ENCODE results near the gene GSTCD.

GSTCD gene

GRCh38 chr4:105751718-105752299 is 43.2 kb downstream of the GSTCD start:
- Histone ChIP-seq H3K9ac (no peak overlapping the region), H3K27me3 (ENCODE audit: insufficient read depth, low read depth) (no peaks in the 10 kb centered on the region), H2AFZ (ENCODE audit: low read depth) (no peak overlapping the region), H3K4me2 (no peak overlapping the region), H3K79me2 (ENCODE audit: insufficient read depth, low read depth) (no peaks in the 10 kb centered on the region), H3K4me1 (ENCODE audit: low read depth, poor library complexity, severe bottlenecking) (peaks cover 10% of the 10 kb centered on the region), H3K4me3 (IDR thresholded peaks at IDR 0.05; ENCODE audit: insufficient read depth, low read depth, low read length) (no peak overlapping the region), H4K20me1 (ENCODE audit: insufficient read depth) (no peaks in the 10 kb centered on the region), H3K36me3 (ENCODE audit: insufficient read depth) (no peaks in the 10 kb centered on the region), H3K27ac (no peak overlapping the region)
- no peak for TF ChIP-seq CTCF (conservative IDR thresholded peaks at IDR 0.05; ENCODE audit: low read depth, low read length)

- Histone ChIP-seq H3K4me2 (no peak overlapping the region), H3K4me1 (ENCODE audit: low read depth, poor library complexity, severe bottlenecking) (peaks cover 10% of the 10 kb centered on the region), H3K4me3 (IDR thresholded peaks at IDR 0.05; ENCODE audit: insufficient read depth, low read depth, low read length) (no peak overlapping the region), H3K27me3 (ENCODE audit: insufficient read depth, low read depth) (no peaks in the 10 kb centered on the region), H4K20me1 (ENCODE audit: insufficient read depth) (no peaks in the 10 kb centered on the region), H2AFZ (ENCODE audit: low read depth) (no peak overlapping the region), H3K27ac (no peak overlapping the region), H3K79me2 (ENCODE audit: insufficient read depth, low read depth) (no peaks in the 10 kb centered on the region), H3K9ac (no peak overlapping the region), H3K36me3 (ENCODE audit: insufficient read depth) (no peaks in the 10 kb centered on the region)
- no peak for TF ChIP-seq CTCF (conservative IDR thresholded peaks at IDR 0.05; ENCODE audit: low read depth, low read length)
These were observed 44.8 kb downstream of the GSTCD start for GRCh38 chr4:105753361-105753760.

DNA sequence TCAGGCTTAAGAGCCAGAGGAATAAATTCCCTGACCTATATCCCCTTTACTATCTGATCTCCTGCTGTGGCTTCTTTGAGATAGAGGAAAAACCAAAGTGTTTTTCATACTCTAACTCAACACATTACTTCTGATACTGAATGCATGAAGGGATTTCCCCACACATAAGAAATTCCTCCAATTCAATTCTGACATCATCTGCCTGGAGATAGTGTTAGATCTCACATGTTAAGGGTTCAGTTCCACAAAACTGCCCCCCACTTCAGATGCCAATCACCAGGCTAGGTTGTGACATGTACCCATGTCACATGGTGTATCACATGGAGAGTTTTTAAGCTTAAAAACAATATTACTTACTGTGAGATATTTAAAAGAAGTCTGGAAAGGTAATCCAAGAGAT is 46.8 kb downstream of the GSTCD start:
- H2AFZ ChIP-seq (ENCODE audit: low read depth) = no peak overlapping the region
- no peak overlapping the region for H3K27ac ChIP-seq
- peaks cover 10% of the 10 kb centered on the region for H3K4me1 ChIP-seq (ENCODE audit: low read depth, poor library complexity, severe bottlenecking)
- H3K4me3 ChIP-seq (IDR thresholded peaks at IDR 0.05; ENCODE audit: insufficient read depth, low read depth, low read length) = no peak overlapping the region
- TF ChIP-seq CTCF (conservative IDR thresholded peaks at IDR 0.05; ENCODE audit: low read depth, low read length) = no peak
- H3K79me2 ChIP-seq (ENCODE audit: insufficient read depth, low read depth) = no peaks in the 10 kb centered on the region
- H3K9ac ChIP-seq = no peak overlapping the region
- H4K20me1 ChIP-seq (ENCODE audit: insufficient read depth) = no peaks in the 10 kb centered on the region
- H3K4me2 ChIP-seq = no peak overlapping the region
- no peaks in the 10 kb centered on the region for H3K36me3 ChIP-seq (ENCODE audit: insufficient read depth)
- H3K27me3 ChIP-seq (ENCODE audit: insufficient read depth, low read depth) = no peaks in the 10 kb centered on the region

GRCh38 chr4:105758958-105759357 is 50.4 kb downstream of the GSTCD start:
- no peaks in the 10 kb centered on the region for H3K27me3 ChIP-seq (ENCODE audit: insufficient read depth, low read depth)
- H3K27ac ChIP-seq = no peak overlapping the region
- 0 out of 2 replicates have a peak, but pooled peaks cover 2% of the 10 kb centered on the region for H4K20me1 ChIP-seq (ENCODE audit: insufficient read depth)
- H2AFZ ChIP-seq (ENCODE audit: low read depth) = no peak overlapping the region
- H3K4me1 ChIP-seq (ENCODE audit: low read depth, poor library complexity, severe bottlenecking) = no peaks in the 10 kb centered on the region
- no peak for TF ChIP-seq CTCF (conservative IDR thresholded peaks at IDR 0.05; ENCODE audit: low read depth, low read length)
- H3K9ac ChIP-seq = no peak overlapping the region
- H3K4me3 ChIP-seq (IDR thresholded peaks at IDR 0.05; ENCODE audit: insufficient read depth, low read depth, low read length) = no peak overlapping the region
- H3K79me2 ChIP-seq (ENCODE audit: insufficient read depth, low read depth) = no peaks in the 10 kb centered on the region
- H3K36me3 ChIP-seq (ENCODE audit: insufficient read depth) = no peaks in the 10 kb centered on the region
- H3K4me2 ChIP-seq = no peak overlapping the region
